ENCODE results near the gene TRIM54. TPM values are rescaled to one million over a fixed set of nuclear protein-coding genes. Genes with fewer than 3 reads are reported as not detected.
"Not testable (repeated sequence)": the region's sequence is repeated elsewhere in the genome, so short reads cannot be mapped to it uniquely, and the experiment has no call there.

Gene TRIM54
- total RNA-seq, 2 experiments from 2014 or later = 0.16 to 0.23 TPM

GRCh38 chr2:27351802-27352598 lies 69.8 kb downstream of the TRIM54 start:
- ChIA-PET POLR2A (interaction anchor here (0.9 to 3.1 kb wide), 6 partner anchors 11 to 277 kb away, joined by 3 to 24 read pairs (median 4); partner anchors contain the start of genes CCDC121, EIF2B4, GPN1 and PPM1G), CTCF (interaction anchor here (1.4 to 3.4 kb wide), 3 partner anchors 11 to 49 kb away, joined by 3 to 19 read pairs (median 12); partner anchors contain the start of genes EIF2B4 and SNX17)
- Mint-ChIP-seq H3K27ac (peak overlapping the region; percentile 17), H3K27me3 (no peaks in the 10 kb centered on the region), H3K36me3 (ENCODE audit: low read depth) (peaks cover 13% of the 10 kb centered on the region), H3K9me3 (no peaks in the 10 kb centered on the region), H3K4me3 (peak overlapping the region; percentile 1), H3K4me1 (ENCODE audit: low read depth) (peaks cover 57% of the 10 kb centered on the region)
- ATAC-seq (peak; percentile 22), DNase-seq (peak; percentile 45)
- TF ChIP-seq CTCF (IDR thresholded peaks at IDR 0.05) = no peak
- intact Hi-C loops (cut with micrococcal nuclease) = no loop called here

GRCh38 chr2:27353386-27353761 lies 71.1 kb downstream of the TRIM54 start:
- intact Hi-C loops (cut with micrococcal nuclease); H3K27me3 Mint-ChIP-seq; H3K4me3 Mint-ChIP-seq; DNase-seq; ATAC-seq; H3K9me3 Mint-ChIP-seq: not testable (repeated sequence)
- peaks cover 56% of the 10 kb centered on the region for H3K4me1 Mint-ChIP-seq (ENCODE audit: low read depth)
- peak overlapping the region; percentile 30 for H3K27ac Mint-ChIP-seq
- POLR2A ChIA-PET = interaction anchor here (1.0 to 1.2 kb wide), 2 partner anchors 10 to 76 kb away, joined by 3 read pairs; partner anchors contain the start of gene NRBP1
- CTCF ChIA-PET = interaction anchor here (1.2 to 3.4 kb wide), 3 partner anchors 16 to 50 kb away, joined by 3 to 19 read pairs (median 12); partner anchors contain the start of genes EIF2B4 and SNX17
- peaks cover 16% of the 10 kb centered on the region for H3K36me3 Mint-ChIP-seq (ENCODE audit: low read depth)

GRCh38 chr2:27353762-27354596 lies 71.8 kb downstream of the TRIM54 start:
- TF ChIP-seq CTCF (IDR thresholded peaks at IDR 0.05) = no peak
- peak overlapping the region; percentile 35 for H3K4me3 Mint-ChIP-seq
- CTCF ChIA-PET = interaction anchor here (1.2 to 3.4 kb wide), 2 partner anchors 16 to 51 kb away, joined by 3 to 19 read pairs; no protein-coding TSS in a partner anchor
- H3K27me3 Mint-ChIP-seq = no peaks in the 10 kb centered on the region
- H3K9me3 Mint-ChIP-seq = no peaks in the 10 kb centered on the region
- DNase-seq (no peak), ATAC-seq (no peak)
- H3K4me1 Mint-ChIP-seq (ENCODE audit: low read depth) = peaks cover 59% of the 10 kb centered on the region
- peaks cover 20% of the 10 kb centered on the region for H3K36me3 Mint-ChIP-seq (ENCODE audit: low read depth)
- peak overlapping the region; percentile 30 for H3K27ac Mint-ChIP-seq
- POLR2A ChIA-PET = interaction anchor here (0.7 to 1.2 kb wide), 3 partner anchors 10 to 303 kb away, joined by 3 read pairs; partner anchors contain the start of genes AGBL5 and NRBP1
- intact Hi-C loops (cut with micrococcal nuclease) = no loop called here

GRCh38 chr2:27354597-27354927 lies 72.3 kb downstream of the TRIM54 start:
- POLR2A ChIA-PET = interaction anchor here (0.7 kb wide), 1 partner anchor 303 kb away, joined by 3 read pairs; the partner anchor contains the start of gene AGBL5
- no peak overlapping the region for H3K27ac Mint-ChIP-seq
- intact Hi-C loops (cut with micrococcal nuclease) = no loop called here

More at GRCh38 chr2:27354597-27354927, 72.3 kb downstream of the TRIM54 start:
- H3K4me1 Mint-ChIP-seq (ENCODE audit: low read depth) = peaks cover 57% of the 10 kb centered on the region
- no peaks in the 10 kb centered on the region for H3K9me3 Mint-ChIP-seq
- no peak for ATAC-seq
- H3K27me3 Mint-ChIP-seq = no peaks in the 10 kb centered on the region
- CTCF ChIA-PET = interaction anchor here (1.2 to 3.4 kb wide), 2 partner anchors 15 to 51 kb away, joined by 3 to 19 read pairs; no protein-coding TSS in a partner anchor
- peaks cover 18% of the 10 kb centered on the region for H3K36me3 Mint-ChIP-seq (ENCODE audit: low read depth)
- peak overlapping the region; percentile 94 for H3K4me3 Mint-ChIP-seq
- no peak for TF ChIP-seq CTCF (IDR thresholded peaks at IDR 0.05)
- DNase-seq = no peak

Measured in activated CD8-positive, alpha-beta T cell treated with anti-CD3 and anti-CD28 coated beads for 36 hours (primary cell).